CD4-positive, alpha-beta T cell (primary cell): Measurements from ENCODE around the gene HM13. TPM values are rescaled to one million over a fixed set of nuclear protein-coding genes. Genes with fewer than 3 reads are reported as not detected.
"Not testable (repeated sequence)": the region's sequence is repeated elsewhere in the genome, so short reads cannot be mapped to it uniquely, and the experiment has no call there.

Experiments
- ATAC-seq: fragments of 200-7000 bp; cut with Tn5 transposase; one replicate; pipeline ENCODE4 v1.10.0; 2022; ENCODE audit warnings: mild to moderate bottlenecking; ENCODE audit not compliant: poor library complexity
- CTCF ChIA-PET: fragments of 350-600 bp; sonication (Branson Sonifier 250); formaldehyde crosslinking; loops from one replicate; lab custom pipeline; 2021; ENCODE audit warnings: antibody characterized with exemption, inconsistent platforms; lab: Charles Lee
- POLR2A ChIA-PET: fragments of 350-600 bp; sonication (Branson Sonifier 250); formaldehyde crosslinking; loops from one replicate; lab custom pipeline; 2021; ENCODE audit warnings: antibody characterized with exemption, inconsistent platforms; lab: Charles Lee
- DNase-seq, 14 experiments: peaks; one replicate each; pipeline ENCODE4 v3.0.0-alpha.2; 2013 to 2020; ENCODE audit warnings: mixed read lengths in 2 of 14
- H3K27ac ChIP-seq, 2 donors: one replicate each; pipeline versions ENCODE4 v1.5.1 to v1.7.0; 2013; ENCODE audit warnings: low read length in 2 of 2, low read depth in 1 of 2, mild to moderate bottlenecking in 1 of 2
- H3K27me3 ChIP-seq, 2 experiments: 1 replicate in 1 of 2; 2 replicates in 1 of 2; pipeline versions ENCODE4 v1.6.1 to v1.7.0; 2013; ENCODE audit warnings: low read length in 2 of 2, control low read depth in 1 of 2, mild to moderate bottlenecking in 1 of 2, moderate library complexity in 1 of 2; ENCODE audit not compliant: insufficient read depth in 2 of 2, control insufficient read depth in 1 of 2
- H3K36me3 ChIP-seq: one replicate; pipeline ENCODE4 v1.6.1; 2013; ENCODE audit warnings: low read length, control low read depth; ENCODE audit not compliant: insufficient read depth
- H3K4me1 ChIP-seq: one replicate; pipeline ENCODE4 v1.6.1; 2013; ENCODE audit warnings: low read length, control low read depth; ENCODE audit not compliant: insufficient read depth
- H3K4me3 ChIP-seq: one replicate; pipeline ENCODE4 v1.5.1; 2013; ENCODE audit warnings: mild to moderate bottlenecking, low read length, moderate library complexity
- H3K9me3 ChIP-seq, 2 experiments: 1 replicate in 1 of 2; 2 replicates in 1 of 2; pipeline versions ENCODE4 v1.6.1 to v1.7.0; 2013; ENCODE audit warnings: low read length in 2 of 2, mild to moderate bottlenecking in 2 of 2, control low read depth in 1 of 2, moderate library complexity in 1 of 2; ENCODE audit not compliant: control insufficient read depth in 1 of 2, insufficient read depth in 1 of 2
- H3K27ac Mint-ChIP-seq: one replicate; pipeline ENCODE4 v1.8.0; 2020; ENCODE audit warnings: mixed read lengths
- H3K27me3 Mint-ChIP-seq: one replicate; pipeline ENCODE4 v1.8.0; 2021; ENCODE audit warnings: mixed read lengths
- H3K36me3 Mint-ChIP-seq: one replicate; pipeline ENCODE4 v1.8.0; 2021; ENCODE audit warnings: low read depth, mixed read lengths
- H3K4me1 Mint-ChIP-seq: one replicate; pipeline ENCODE4 v1.8.0; 2021; ENCODE audit warnings: low read depth, mixed read lengths
- H3K4me3 Mint-ChIP-seq: one replicate; pipeline ENCODE4 v1.8.0; 2020; ENCODE audit warnings: mild to moderate bottlenecking, mixed read lengths
- H3K9me3 Mint-ChIP-seq: one replicate; pipeline ENCODE4 v1.8.0; 2020; ENCODE audit warnings: mixed read lengths
- intact Hi-C, 2 experiments: fragments of 100-400 bp; cut with DNase I in 1 of 2; cut with micrococcal nuclease in 1 of 2; formaldehyde crosslinking; loops; one replicate each; pipeline versions ENCODE4 v1.15.1 to v1.9.0; 2023 to 2025; cut with DNase I, micrococcal nuclease
- total RNA-seq, 174 experiments: library from RNA in 2 of 174; stranded (reverse) in 2 of 174; gene quantifications; one replicate each; pipeline ENCODE4 v1.2.3 and lab custom pipeline; 2021 to 2026
- TF ChIP-seq, protein P1 (sequence below): fragments of 200-600 bp; IDR thresholded peaks from one replicate; pipeline ENCODE4 v1.8.0; 2022; ENCODE audit warnings: antibody characterized with exemption, mild to moderate bottlenecking

Gene HM13
- total RNA-seq, 2 experiments from 2014 or later = 97.8 to 113 TPM

GRCh38 chr20:31579245-31579644, 65.0 kb downstream of the HM13 start:
- Histone ChIP-seq H3K4me1 (peaks cover 2% of the 10 kb centered on the region), H3K27ac (no peak overlapping the region), H3K4me3 (no peak overlapping the region), H3K9me3 (no peaks in the 10 kb centered on the region), H3K27me3 (no peaks in the 10 kb centered on the region), H3K36me3 (no peaks in the 10 kb centered on the region)
- intact Hi-C loops = no loop called here
- Mint-ChIP-seq H3K36me3 (no peaks in the 10 kb centered on the region), H3K4me3 (no peak overlapping the region), H3K27me3 (no peaks in the 10 kb centered on the region), H3K4me1 (peaks cover 10% of the 10 kb centered on the region), H3K27ac (no peak overlapping the region), H3K9me3 (no peaks in the 10 kb centered on the region)
- TF ChIP-seq, protein P1, sequence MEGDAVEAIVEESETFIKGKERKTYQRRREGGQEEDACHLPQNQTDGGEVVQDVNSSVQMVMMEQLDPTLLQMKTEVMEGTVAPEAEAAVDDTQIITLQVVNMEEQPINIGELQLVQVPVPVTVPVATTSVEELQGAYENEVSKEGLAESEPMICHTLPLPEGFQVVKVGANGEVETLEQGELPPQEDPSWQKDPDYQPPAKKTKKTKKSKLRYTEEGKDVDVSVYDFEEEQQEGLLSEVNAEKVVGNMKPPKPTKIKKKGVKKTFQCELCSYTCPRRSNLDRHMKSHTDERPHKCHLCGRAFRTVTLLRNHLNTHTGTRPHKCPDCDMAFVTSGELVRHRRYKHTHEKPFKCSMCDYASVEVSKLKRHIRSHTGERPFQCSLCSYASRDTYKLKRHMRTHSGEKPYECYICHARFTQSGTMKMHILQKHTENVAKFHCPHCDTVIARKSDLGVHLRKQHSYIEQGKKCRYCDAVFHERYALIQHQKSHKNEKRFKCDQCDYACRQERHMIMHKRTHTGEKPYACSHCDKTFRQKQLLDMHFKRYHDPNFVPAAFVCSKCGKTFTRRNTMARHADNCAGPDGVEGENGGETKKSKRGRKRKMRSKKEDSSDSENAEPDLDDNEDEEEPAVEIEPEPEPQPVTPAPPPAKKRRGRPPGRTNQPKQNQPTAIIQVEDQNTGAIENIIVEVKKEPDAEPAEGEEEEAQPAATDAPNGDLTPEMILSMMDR = no peak
- ATAC-seq (no peak), DNase-seq (no peak)
- CTCF ChIA-PET = no interaction called here
- POLR2A ChIA-PET = no interaction called here

GRCh38 chr20:31579941-31580651, 65.9 kb downstream of the HM13 start:
- peaks cover 10% of the 10 kb centered on the region for H3K4me1 Mint-ChIP-seq
- DNase-seq, H3K27ac Mint-ChIP-seq, H3K9me3 ChIP-seq, H3K9me3 Mint-ChIP-seq, ATAC-seq, H3K27ac ChIP-seq, POLR2A ChIA-PET, H3K4me1 ChIP-seq, H3K36me3 Mint-ChIP-seq, CTCF ChIA-PET, intact Hi-C loops, H3K27me3 ChIP-seq, H3K4me3 ChIP-seq, H3K4me3 Mint-ChIP-seq, H3K36me3 ChIP-seq, H3K27me3 Mint-ChIP-seq: not testable (repeated sequence)

- ChIA-PET CTCF (no interaction called here), POLR2A (no interaction called here)
- ATAC-seq = no peak
- no peak overlapping the region for H3K27ac Mint-ChIP-seq
- Histone ChIP-seq H3K36me3 (no peaks in the 10 kb centered on the region), H3K4me3 (no peak overlapping the region), H3K9me3 (no peaks in the 10 kb centered on the region), H3K27me3 (no peaks in the 10 kb centered on the region), H3K4me1 (peaks cover 2% of the 10 kb centered on the region), H3K27ac (no peak overlapping the region)
- TF ChIP-seq, protein P1 = no peak
- peaks cover 10% of the 10 kb centered on the region for H3K4me1 Mint-ChIP-seq
- intact Hi-C loops = no loop called here
- H3K36me3 Mint-ChIP-seq = no peaks in the 10 kb centered on the region
- DNase-seq = no peak
- no peaks in the 10 kb centered on the region for H3K9me3 Mint-ChIP-seq
- peaks cover 5% of the 10 kb centered on the region for H3K27me3 Mint-ChIP-seq
- H3K4me3 Mint-ChIP-seq = no peak overlapping the region
Measured at GRCh38 chr20:31580706-31581105, 66.5 kb downstream of the HM13 start.

DNA sequence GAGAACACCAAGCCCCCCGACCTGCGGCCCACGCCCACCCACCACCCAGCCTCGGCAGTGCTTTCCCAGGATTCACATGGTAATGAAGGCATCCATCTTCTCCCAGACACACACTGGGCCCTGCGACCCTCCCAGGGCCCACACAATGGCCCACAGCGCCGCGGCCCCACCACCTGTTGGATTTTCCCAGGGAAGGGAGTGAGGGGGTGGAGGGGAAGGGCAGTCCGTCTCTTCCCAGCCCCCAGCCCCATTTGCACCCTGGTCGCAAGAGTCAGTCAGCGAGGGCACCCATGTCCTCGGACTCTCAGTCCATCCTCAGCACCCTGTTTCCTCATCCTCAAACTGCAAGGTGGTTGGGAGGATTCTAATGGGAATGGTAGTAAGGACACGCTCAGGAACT, 67.1 kb downstream of the HM13 start:
- Histone ChIP-seq H3K27me3 (peaks cover 0 to 2% of the 10 kb centered on the region in 2 experiments), H3K4me3 (no peak overlapping the region), H3K36me3 (no peaks in the 10 kb centered on the region), H3K9me3 (no peaks in the 10 kb centered on the region), H3K27ac (no peak overlapping the region), H3K4me1 (peaks cover 2% of the 10 kb centered on the region)
- ATAC-seq (no peak), DNase-seq (no peak)
- CTCF ChIA-PET = no interaction called here
- H3K4me3 Mint-ChIP-seq = no peak overlapping the region
- POLR2A ChIA-PET = no interaction called here
- TF ChIP-seq, protein P1 = no peak
- H3K27ac Mint-ChIP-seq = no peak overlapping the region
- H3K36me3 Mint-ChIP-seq = no peaks in the 10 kb centered on the region
- peaks cover 11% of the 10 kb centered on the region for H3K27me3 Mint-ChIP-seq
- intact Hi-C loops = no loop called here
- peaks cover 10% of the 10 kb centered on the region for H3K4me1 Mint-ChIP-seq
- no peaks in the 10 kb centered on the region for H3K9me3 Mint-ChIP-seq
